HG03159 (cell line): ENCODE data around the gene WSCD1.

ENCODE experiments used
- ATAC-seq: cut with Tn5 transposase; IDR thresholded peaks from one replicate; pipeline ENCODE4 v1.9.1; 2021; ENCODE audit warnings: mild to moderate bottlenecking, moderate library complexity; ENCODE audit not compliant: unreplicated experiment

WSCD1 gene

GRCh38 chr17:6084311-6085161 is 14.4 kb downstream of the WSCD1 start:
- ATAC-seq: no peak

GRCh38 chr17:6085812-6086211 is 15.6 kb downstream of the WSCD1 start:
- no peak for ATAC-seq

DNA sequence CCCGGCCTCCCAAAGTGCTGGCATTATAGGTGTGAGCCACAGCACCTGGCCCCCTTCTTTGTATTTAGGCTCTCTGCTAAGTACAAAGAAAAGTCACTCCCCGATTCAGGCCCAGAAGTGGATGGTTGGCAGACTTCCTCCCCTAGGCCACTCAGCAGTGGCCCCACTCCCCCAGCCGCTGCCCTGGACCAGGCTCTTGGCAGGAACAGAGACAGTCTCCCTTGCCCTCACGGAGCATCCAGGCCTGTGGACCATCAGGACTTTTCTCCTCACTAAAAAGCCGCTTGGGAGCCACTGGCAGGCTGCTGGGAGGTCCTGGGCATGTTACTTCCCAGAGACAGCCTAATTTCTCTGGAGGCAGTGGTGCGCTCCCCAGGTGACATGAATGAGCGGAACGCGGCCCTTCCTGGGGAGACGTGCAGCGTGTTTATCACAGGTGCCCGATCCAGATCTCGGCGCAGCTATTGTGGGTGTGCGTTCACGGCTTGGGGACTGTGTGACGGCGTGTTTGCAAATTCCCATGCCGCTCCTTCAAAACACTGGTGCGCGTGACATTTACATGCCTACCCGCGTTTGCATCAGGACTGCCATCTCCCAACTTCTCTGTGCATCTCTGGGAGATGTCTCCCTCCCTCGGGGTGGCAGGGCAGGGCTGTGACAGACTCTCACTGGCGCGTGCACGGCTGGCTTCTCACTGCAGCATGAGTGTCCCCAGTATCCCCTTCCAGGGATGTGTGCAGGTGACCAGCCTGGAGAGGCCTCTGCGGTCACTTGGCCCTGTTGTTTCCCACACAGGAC is 16.6 kb downstream of the WSCD1 start:
- no peak for ATAC-seq

GRCh38 chr17:6088141-6088540 is 18.0 kb downstream of the WSCD1 start:
- no peak for ATAC-seq

GRCh38 chr17:6090253-6090652 is 20.1 kb downstream of the WSCD1 start:
- ATAC-seq: no peak

- ATAC-seq: no peak
Observed at GRCh38 chr17:6092182-6092902, 22.2 kb downstream of the WSCD1 start.

GRCh38 chr17:6092903-6093468 is 22.8 kb downstream of the WSCD1 start:
- ATAC-seq: no peak

GRCh38 chr17:6094453-6094852 is 24.3 kb downstream of the WSCD1 start:
- no peak for ATAC-seq

DNA sequence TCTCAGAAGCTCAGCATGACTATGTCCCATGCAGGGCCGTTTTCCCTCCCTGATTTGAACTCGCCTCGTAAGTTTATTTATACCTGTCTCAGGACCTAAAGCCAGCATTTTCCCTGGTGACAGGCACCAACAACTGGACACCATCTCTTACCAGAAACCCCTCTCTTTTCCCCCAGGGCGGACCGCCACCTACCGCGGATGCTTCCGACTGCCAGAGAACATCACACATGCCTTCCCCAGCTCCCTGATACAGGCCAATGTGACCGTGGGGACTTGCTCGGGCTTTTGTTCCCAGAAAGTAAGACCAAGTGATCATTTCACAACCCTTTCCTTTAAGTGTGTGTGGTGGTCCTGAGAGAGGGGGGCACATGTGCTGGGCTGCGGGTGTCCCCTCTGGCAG is 24.7 kb downstream of the WSCD1 start:
- no peak for ATAC-seq

DNA sequence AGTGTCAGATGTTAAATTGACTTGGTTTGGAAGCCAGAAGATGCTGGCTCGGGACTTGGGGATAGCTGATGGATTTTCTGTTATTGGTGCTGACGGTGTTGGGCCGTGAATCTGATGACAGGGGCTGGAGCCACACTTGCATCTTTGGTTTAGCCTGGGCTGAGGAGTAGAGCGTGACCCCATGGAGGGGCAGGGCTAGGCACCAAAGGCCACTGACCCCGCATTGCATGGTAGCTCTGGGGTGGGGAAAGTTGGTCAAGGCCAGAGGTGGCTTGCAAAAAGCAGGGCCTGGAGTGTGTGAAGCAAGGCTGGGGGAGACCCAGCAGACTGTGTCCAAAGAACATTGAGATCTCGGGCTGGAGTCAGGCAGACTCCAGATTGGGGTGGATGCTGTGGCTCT is 25.3 kb downstream of the WSCD1 start:
- ATAC-seq: no peak

DNA sequence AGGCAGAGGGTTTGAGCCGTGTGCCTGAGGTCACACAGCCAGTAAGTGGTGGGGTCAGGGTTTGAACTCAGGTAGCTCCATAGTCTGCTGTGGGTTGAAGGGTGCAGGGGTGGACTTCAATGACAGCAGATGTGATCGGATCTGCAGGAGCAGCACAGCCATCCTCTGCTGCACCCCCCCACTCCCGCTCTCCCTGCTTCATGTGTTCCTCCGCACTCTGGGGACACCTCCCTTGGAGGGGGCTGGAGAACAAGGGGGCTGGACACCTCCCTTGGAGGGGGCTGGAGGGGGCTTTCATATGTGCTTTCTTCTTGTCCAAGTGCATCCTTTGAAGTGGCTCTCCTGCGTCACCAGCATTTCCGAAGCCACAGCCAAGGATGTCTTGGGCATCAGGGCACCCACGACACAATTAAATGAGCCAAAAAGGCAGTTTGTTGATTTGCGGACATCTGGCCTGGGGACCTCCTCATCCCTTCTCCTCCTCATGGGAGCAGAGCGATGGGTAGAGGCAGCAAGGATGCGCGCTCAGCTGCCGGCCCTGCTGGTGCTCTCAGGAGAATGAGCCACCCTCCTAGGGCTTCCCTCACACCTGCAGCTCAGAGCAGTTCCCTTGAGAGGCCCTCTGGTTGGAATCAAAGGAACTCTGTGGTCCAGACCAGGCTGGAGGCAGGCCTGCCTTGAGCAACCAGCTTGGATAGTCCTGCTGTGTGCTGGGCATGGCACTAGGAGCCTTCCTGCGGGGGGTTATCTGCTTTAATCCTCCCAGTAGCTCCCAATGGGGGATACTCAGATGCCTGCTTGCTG is 26.2 kb downstream of the WSCD1 start:
- no peak for ATAC-seq

- ATAC-seq: no peak
Observed at GRCh38 chr17:6097005-6097279, 26.8 kb downstream of the WSCD1 start.

- no peak for ATAC-seq
Observed at GRCh38 chr17:6098050-6098822, 28.1 kb downstream of the WSCD1 start.

DNA sequence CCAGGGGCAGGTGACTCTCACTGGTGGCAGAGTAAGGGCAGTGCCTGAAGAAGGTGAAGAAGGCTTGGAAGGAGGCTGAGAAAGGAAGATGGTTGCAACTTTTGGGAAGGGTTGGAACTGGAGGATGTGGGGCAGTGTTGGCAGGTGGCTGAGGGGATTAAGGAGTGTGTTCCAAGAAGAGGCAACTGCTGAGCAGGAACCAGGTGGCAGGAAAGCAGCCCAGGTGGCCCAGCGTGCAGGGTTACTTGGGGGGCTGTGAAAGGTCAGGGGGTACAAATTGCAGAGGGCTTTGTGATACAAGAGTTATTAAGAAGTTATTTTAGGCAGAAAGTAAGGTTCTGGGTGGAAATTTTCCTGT is 28.6 kb downstream of the WSCD1 start:
- ATAC-seq: no peak

- no peak for ATAC-seq
Observed at GRCh38 chr17:6099492-6099891, 29.3 kb downstream of the WSCD1 start.

GRCh38 chr17:6100146-6100545 is 30.0 kb downstream of the WSCD1 start:
- ATAC-seq: no peak

- no peak for ATAC-seq
Observed at GRCh38 chr17:6100891-6101500, 30.8 kb downstream of the WSCD1 start.

DNA sequence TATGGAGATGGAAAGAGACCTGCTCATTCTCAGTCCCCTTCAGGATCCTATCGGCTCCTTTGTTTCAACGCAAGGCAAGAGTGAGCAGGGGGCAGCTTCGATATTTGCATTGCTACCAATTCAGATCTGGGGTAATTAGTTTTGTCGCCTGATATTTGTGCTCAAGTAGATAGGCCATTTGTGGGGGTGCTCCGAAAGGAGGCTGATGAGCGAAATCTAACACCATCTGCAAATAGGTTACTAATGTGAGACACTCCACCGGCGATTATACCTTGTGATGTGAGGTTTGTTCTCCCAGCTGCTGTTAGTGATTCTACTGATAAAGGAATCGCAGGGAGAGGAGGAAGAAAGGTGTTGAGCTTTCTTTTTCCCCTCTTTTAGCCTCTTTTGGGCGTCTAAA is 31.5 kb downstream of the WSCD1 start:
- ATAC-seq: no peak

DNA sequence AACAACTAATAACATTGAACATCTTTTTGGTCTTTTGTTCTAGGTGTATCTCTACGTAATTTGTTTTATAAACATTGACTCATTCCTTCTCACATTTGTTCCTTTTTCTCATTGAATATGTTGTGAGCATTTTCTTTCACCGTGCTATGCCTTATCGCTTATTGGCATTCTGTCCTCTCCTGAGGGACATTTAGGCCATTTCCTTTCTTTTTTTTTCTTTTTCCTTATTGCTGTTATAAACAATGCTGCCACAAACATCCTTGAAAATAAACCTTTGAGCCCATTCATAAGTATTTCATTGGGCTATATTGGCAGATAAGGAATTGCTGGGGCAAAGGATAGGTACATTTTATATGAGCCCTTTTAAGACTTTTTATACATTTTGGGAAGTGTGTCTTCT is 32.4 kb downstream of the WSCD1 start:
- ATAC-seq: no peak
